ENCODE results near the gene CLDN19. TPM values are rescaled to one million over a fixed set of nuclear protein-coding genes. Genes with fewer than 3 reads are reported as not detected.

The CLDN19 gene
- polyA plus RNA-seq, 1 donor from 2014 or later, result not detected

DNA sequence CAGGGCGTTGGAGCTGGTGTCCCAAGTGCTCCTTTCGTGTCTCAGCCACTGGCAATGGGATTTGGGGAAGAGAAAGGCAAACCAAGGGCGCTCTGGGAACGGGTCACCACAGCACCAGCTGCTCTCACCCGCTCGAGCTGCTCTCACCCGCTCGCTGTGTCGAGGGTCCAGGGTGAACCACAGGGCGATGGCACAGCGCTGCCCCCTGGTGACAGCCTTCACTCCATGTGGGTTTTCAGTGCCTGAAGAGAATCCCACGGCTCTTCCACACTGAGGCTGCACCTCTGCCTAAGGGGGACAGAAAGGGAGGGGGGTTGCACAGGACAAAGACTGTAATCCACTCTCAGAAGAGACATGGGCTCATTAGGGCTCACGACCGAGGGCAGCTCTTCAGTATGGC lies 7.1 kb upstream of the CLDN19 start:
- Histone ChIP-seq H3K9ac (ENCODE audit: low read length) (no peak overlapping the region), H3K4me2 (ENCODE audit: low read length) (no peak overlapping the region), H3K79me2 (replicated peaks; ENCODE audit: insufficient read depth, low read length) (no peaks in the 10 kb centered on the region), H3F3A (ENCODE audit: insufficient read depth, low read length, poor library complexity, severe bottlenecking) (no peaks in the 10 kb centered on the region), H3K36me3 (ENCODE audit: insufficient read depth, low read length) (peaks cover 4% of the 10 kb centered on the region), H2AFZ (ENCODE audit: low read depth, low read length) (no peak overlapping the region), H3K27me3 (ENCODE audit: insufficient read depth, low read depth, low read length) (no peaks in the 10 kb centered on the region), H4K20me1 (ENCODE audit: insufficient read depth) (no peaks in the 10 kb centered on the region), H3K9me2 (ENCODE audit: insufficient read depth, low read length) (no peaks in the 10 kb centered on the region), H3K4me3 (ENCODE audit: low read length) (no peak overlapping the region), H3K27ac (ENCODE audit: low read length) (no peak overlapping the region), H3K9me3 (ENCODE audit: low read length) (peaks cover 4% of the 10 kb centered on the region)
- TF ChIP-seq TAF1 (IDR thresholded peaks at IDR 0.05; ENCODE audit: low read depth) (no peak), EZH2 (IDR thresholded peaks at IDR 0.05; ENCODE audit: borderline replicate concordance, insufficient read depth, low read length, poor library complexity, severe bottlenecking) (no peak), RAD21 (conservative IDR thresholded peaks at IDR 0.05) (peak; percentile 38), POLR2AphosphoS5 (IDR thresholded peaks at IDR 0.05) (no peak), SMC3 (conservative IDR thresholded peaks at IDR 0.05; ENCODE audit: poor library complexity) (peak; percentile 52), MXI1 (conservative IDR thresholded peaks at IDR 0.05; ENCODE audit: poor library complexity, severe bottlenecking) (no peak), EP300 (conservative IDR thresholded peaks at IDR 0.05; ENCODE audit: poor library complexity, severe bottlenecking) (no peak)
- TF ChIP-seq, protein P1, sequence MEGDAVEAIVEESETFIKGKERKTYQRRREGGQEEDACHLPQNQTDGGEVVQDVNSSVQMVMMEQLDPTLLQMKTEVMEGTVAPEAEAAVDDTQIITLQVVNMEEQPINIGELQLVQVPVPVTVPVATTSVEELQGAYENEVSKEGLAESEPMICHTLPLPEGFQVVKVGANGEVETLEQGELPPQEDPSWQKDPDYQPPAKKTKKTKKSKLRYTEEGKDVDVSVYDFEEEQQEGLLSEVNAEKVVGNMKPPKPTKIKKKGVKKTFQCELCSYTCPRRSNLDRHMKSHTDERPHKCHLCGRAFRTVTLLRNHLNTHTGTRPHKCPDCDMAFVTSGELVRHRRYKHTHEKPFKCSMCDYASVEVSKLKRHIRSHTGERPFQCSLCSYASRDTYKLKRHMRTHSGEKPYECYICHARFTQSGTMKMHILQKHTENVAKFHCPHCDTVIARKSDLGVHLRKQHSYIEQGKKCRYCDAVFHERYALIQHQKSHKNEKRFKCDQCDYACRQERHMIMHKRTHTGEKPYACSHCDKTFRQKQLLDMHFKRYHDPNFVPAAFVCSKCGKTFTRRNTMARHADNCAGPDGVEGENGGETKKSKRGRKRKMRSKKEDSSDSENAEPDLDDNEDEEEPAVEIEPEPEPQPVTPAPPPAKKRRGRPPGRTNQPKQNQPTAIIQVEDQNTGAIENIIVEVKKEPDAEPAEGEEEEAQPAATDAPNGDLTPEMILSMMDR (IDR thresholded peaks at IDR 0.05; ENCODE audit: poor library complexity, severe bottlenecking), result peak; percentile 29
- TF ChIP-seq, protein P2, sequence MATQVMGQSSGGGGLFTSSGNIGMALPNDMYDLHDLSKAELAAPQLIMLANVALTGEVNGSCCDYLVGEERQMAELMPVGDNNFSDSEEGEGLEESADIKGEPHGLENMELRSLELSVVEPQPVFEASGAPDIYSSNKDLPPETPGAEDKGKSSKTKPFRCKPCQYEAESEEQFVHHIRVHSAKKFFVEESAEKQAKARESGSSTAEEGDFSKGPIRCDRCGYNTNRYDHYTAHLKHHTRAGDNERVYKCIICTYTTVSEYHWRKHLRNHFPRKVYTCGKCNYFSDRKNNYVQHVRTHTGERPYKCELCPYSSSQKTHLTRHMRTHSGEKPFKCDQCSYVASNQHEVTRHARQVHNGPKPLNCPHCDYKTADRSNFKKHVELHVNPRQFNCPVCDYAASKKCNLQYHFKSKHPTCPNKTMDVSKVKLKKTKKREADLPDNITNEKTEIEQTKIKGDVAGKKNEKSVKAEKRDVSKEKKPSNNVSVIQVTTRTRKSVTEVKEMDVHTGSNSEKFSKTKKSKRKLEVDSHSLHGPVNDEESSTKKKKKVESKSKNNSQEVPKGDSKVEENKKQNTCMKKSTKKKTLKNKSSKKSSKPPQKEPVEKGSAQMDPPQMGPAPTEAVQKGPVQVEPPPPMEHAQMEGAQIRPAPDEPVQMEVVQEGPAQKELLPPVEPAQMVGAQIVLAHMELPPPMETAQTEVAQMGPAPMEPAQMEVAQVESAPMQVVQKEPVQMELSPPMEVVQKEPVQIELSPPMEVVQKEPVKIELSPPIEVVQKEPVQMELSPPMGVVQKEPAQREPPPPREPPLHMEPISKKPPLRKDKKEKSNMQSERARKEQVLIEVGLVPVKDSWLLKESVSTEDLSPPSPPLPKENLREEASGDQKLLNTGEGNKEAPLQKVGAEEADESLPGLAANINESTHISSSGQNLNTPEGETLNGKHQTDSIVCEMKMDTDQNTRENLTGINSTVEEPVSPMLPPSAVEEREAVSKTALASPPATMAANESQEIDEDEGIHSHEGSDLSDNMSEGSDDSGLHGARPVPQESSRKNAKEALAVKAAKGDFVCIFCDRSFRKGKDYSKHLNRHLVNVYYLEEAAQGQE (IDR thresholded peaks at IDR 0.05; ENCODE audit: borderline replicate concordance), result no peak

DNA sequence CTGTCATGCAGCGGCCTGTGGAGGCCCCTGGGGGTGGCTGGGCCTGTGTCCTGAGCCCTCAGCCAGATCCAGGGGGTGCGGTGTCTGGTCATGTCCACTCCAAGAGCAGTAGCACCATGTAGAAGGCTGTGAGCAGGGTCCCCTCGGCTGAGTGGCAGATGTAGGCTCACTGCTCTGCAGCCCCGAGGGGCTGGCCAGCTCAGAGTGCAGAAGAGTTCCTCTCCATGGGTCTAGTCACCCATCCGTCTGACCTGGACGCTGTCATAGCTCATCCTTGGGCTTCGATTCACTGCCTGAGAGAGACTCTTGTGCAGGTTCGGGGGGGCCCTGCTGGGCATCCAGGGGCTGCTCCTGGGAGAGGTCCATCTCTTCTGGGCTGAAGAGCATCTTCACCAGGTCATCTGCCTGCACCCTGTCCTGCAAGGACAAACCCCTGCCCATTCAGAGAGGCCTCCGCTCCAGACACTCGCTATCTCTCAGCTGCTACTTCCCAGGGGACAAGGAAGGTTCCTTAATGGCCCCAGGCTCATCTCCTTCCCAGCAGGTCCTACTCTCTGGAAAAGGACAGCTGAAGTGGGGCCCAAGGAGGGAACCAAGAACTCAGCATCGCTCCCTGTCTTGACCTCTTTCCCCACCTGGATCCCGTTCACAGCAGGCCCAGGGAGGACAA lies 6.5 kb upstream of the CLDN19 start:
- TF ChIP-seq, protein P1 (IDR thresholded peaks at IDR 0.05; ENCODE audit: poor library complexity, severe bottlenecking), result no peak
- TF ChIP-seq EZH2 (IDR thresholded peaks at IDR 0.05; ENCODE audit: borderline replicate concordance, insufficient read depth, low read length, poor library complexity, severe bottlenecking) (no peak), SMC3 (conservative IDR thresholded peaks at IDR 0.05; ENCODE audit: poor library complexity) (no peak), TAF1 (IDR thresholded peaks at IDR 0.05; ENCODE audit: low read depth) (no peak), EP300 (conservative IDR thresholded peaks at IDR 0.05; ENCODE audit: poor library complexity, severe bottlenecking) (no peak), POLR2AphosphoS5 (IDR thresholded peaks at IDR 0.05) (no peak), MXI1 (conservative IDR thresholded peaks at IDR 0.05; ENCODE audit: poor library complexity, severe bottlenecking) (no peak), RAD21 (conservative IDR thresholded peaks at IDR 0.05) (no peak)
- TF ChIP-seq, protein P2 (IDR thresholded peaks at IDR 0.05; ENCODE audit: borderline replicate concordance), result no peak
- Histone ChIP-seq H2AFZ (ENCODE audit: low read depth, low read length) (no peak overlapping the region), H3F3A (ENCODE audit: insufficient read depth, low read length, poor library complexity, severe bottlenecking) (no peaks in the 10 kb centered on the region), H3K27ac (ENCODE audit: low read length) (no peak overlapping the region), H3K9ac (ENCODE audit: low read length) (no peak overlapping the region), H3K9me2 (ENCODE audit: insufficient read depth, low read length) (no peaks in the 10 kb centered on the region), H3K36me3 (ENCODE audit: insufficient read depth, low read length) (no peaks in the 10 kb centered on the region), H3K4me3 (ENCODE audit: low read length) (no peak overlapping the region), H3K9me3 (ENCODE audit: low read length) (no peaks in the 10 kb centered on the region), H3K27me3 (ENCODE audit: insufficient read depth, low read depth, low read length) (no peaks in the 10 kb centered on the region), H3K4me2 (ENCODE audit: low read length) (no peak overlapping the region), H4K20me1 (ENCODE audit: insufficient read depth) (no peaks in the 10 kb centered on the region), H3K79me2 (replicated peaks; ENCODE audit: insufficient read depth, low read length) (no peaks in the 10 kb centered on the region)

Measured in neural cell (in vitro differentiated cells).